ENCODE results near the gene AARS2. TPM values are rescaled to one million over a fixed set of nuclear protein-coding genes. Genes with fewer than 3 reads are reported as not detected.

Gene AARS2
- total RNA-seq (2013; cell fraction: nucleolus; rRNA removed) = 30.9 and 34.4 TPM in 2 replicates
- total RNA-seq (2014; rRNA removed) = 15.8 and 16.1 TPM in 2 replicates
- total RNA-seq (2014; rRNA removed; fragmentation: Illumina TruSeq; extraction: Trizol) = 9.4 and 11.0 TPM in 2 replicates
- 16.0 and 18.3 TPM in 2 replicates for total RNA-seq (2021)
- polyA plus RNA-seq (2011; ENCODE audit: low read depth) = 3.4 TPM
- 5.4 and 8.1 TPM in 2 replicates for polyA plus RNA-seq (2011; rRNA removed)
- polyA plus RNA-seq (2011; cell fraction: cytosol; rRNA removed) = 8.0 and 11.6 TPM in 2 replicates
- 39.2 and 40.7 TPM in 2 replicates for polyA plus RNA-seq (2011; cell fraction: nucleus; rRNA removed)
- polyA plus RNA-seq (2012) = 7.4 and 8.9 TPM in 2 replicates
- 4.8 and 7.5 TPM in 2 replicates for polyA plus RNA-seq (2014; fragmentation: Illumina TruSeq; extraction: Trizol)
- under 1 TPM; 0.71 to 0.75 TPM for polyA plus RNA-seq (2014; fragmentation: Nextera tagmentation; extraction: Ambion mirVana)
- polyA plus RNA-seq (2014; rRNA removed) = 14.2 and 14.3 TPM in 2 replicates
- polyA plus RNA-seq (2016; fragmentation: Nextera tagmentation; extraction: Ambion mirVana) = 10 to 100 TPM; 16.7 to 17.9 TPM
- 12.9 and 22.9 TPM in 2 replicates for polyA minus RNA-seq (2011; rRNA and poly(A)+ RNA removed)
- 5.5 and 5.7 TPM in 2 replicates for polyA minus RNA-seq (2011; cell fraction: cytosol; rRNA and poly(A)+ RNA removed)
- polyA minus RNA-seq (2011; cell fraction: nucleus; rRNA and poly(A)+ RNA removed) = 22.1 and 30.2 TPM in 2 replicates
- Bru-seq, nascent RNA = percentile 78 among the genes with signal in this experiment
- BruChase-seq, experiment 1, labeled RNA remaining after a 6-hour chase = percentile 67 among the genes with signal in this experiment
- percentile 69 among the genes with signal in this experiment for BruChase-seq, experiment 2, labeled RNA remaining after a 2-hour chase
- long read RNA-seq, experiment 1, transcript AARS2-201 (22 exons, 3,854 nt) = major isoform, 10 of 15 reads
- long read RNA-seq, experiment 1, partial matches to known transcripts = 5 of 15 reads
- long read RNA-seq, experiment 1, other reads (novel, unspliced or antisense) = 0 of 15 reads
- long read RNA-seq, experiment 2, partial matches to known transcripts = 4 of 6 reads
- long read RNA-seq, experiment 2, other reads (novel, unspliced or antisense) = 1 of 6 reads

GRCh38 chr6:44312901-44313788 is at the start of gene AARS2:
TSS of gene AARS2 (minus strand) at chr6:44313347. CDS start at chr6:44313323, 24 bp downstream.
- no peaks in the 10 kb centered on the region for H4K20me1 ChIP-seq (ENCODE audit: control insufficient read depth, insufficient read depth)
- in situ Hi-C loops (cut with MboI) = no loop called here
- no peaks in the 10 kb centered on the region; a peak in 1 of 4 replicates for H3K27me3 ChIP-seq (replicated peaks in 1 of 2; ENCODE audit: control insufficient read depth in 2 of 2, insufficient read depth in 2 of 2, low read length in 1 of 2)
- H3K4me1 ChIP-seq (ENCODE audit: control insufficient read depth, insufficient read depth, low read length) = peaks cover 5% of the 10 kb centered on the region
- H3K9ac ChIP-seq (ENCODE audit: control insufficient read depth, insufficient read depth, low read length) = peak within 1 kb of the TSS; percentile 80
- H3K36me3 ChIP-seq (ENCODE audit: control insufficient read depth in 2 of 2, insufficient read depth in 2 of 2, low read length in 1 of 2) = peaks cover 4 to 14% of the 10 kb centered on the region in 2 experiments
- 3% methylated on average over 52 of the region's 52 CpGs for WGBS (ENCODE audit: insufficient coverage, insufficient replicate concordance, low lambda C conversion rate, missing lambda C conversion rate)
- POLR2A ChIA-PET = no interaction called here
- peak; percentile 96 for ATAC-seq
- intact Hi-C loops (cut with micrococcal nuclease; ENCODE audit: unreplicated experiment) = loop anchor here (2.0 kb wide), 1 partner anchor 48 kb away; the partner anchor contains the start of gene NFKBIE
- FAIRE-seq = peak; percentile 87
- no peaks in the 10 kb centered on the region for H3K9me3 ChIP-seq (replicated peaks; ENCODE audit: control insufficient read depth, insufficient read depth, low read length)
- BruUV-seq (replicated peaks) = no TSS peak
- peak within 1 kb of the TSS; percentile 72 for H2AFZ ChIP-seq (ENCODE audit: control insufficient read depth, low read depth, low read length)
- SMC1A ChIA-PET (ENCODE audit: uncharacterized antibody, unreplicated experiment) = interaction anchor here (0.5 to 2.7 kb wide), 2 partner anchors 45 to 121 kb away, joined by 3 to 11 read pairs; no protein-coding TSS in a partner anchor
- H3K4me2 ChIP-seq (ENCODE audit: control insufficient read depth, insufficient read depth) = peak within 1 kb of the TSS; percentile 81
- DNase-seq (ENCODE audit: low read depth, low spot score) = peak; percentile 49
- CTCF ChIA-PET = interaction anchor here (0.5 to 2.8 kb wide), 25 partner anchors 9 to 704 kb away, joined by 3 to 34 read pairs (median 5); partner anchors contain the start of genes CDC5L and HSP90AB1
- peaks cover 11% of the 10 kb centered on the region for H3K79me2 ChIP-seq (ENCODE audit: control insufficient read depth, insufficient read depth, low read length)
- H3K4me3 ChIP-seq = peak within 1 kb of the TSS; percentile 97
- RAD21 ChIA-PET (ENCODE audit: unreplicated experiment) = interaction anchor here (1.0 kb wide), 1 partner anchor 45 kb away, joined by 3 read pairs; no protein-coding TSS in a partner anchor
- H3K27ac ChIP-seq (ENCODE audit: control insufficient read depth, insufficient read depth) = peak within 1 kb of the TSS; percentile 67
- no peak for TF ChIP-seq RAD21 (IDR thresholded peaks at IDR 0.05; ENCODE audit: insufficient read depth, low read depth, low read length)
- TF ChIP-seq SMAD5 (IDR thresholded peaks at IDR 0.05; ENCODE audit: low read depth) = peak; percentile 68; the same call in 1 of the 2 replicates
- TF ChIP-seq POLR2A (IDR thresholded peaks at IDR 0.05; ENCODE audit: low read depth, low read length) = peak; percentile 99
- peak; percentile 57; the same call in 1 of the 2 replicates for TF ChIP-seq CHD2 (IDR thresholded peaks at IDR 0.05; ENCODE audit: borderline replicate concordance, low read depth, low read length)
- no peak for TF ChIP-seq ATF2 (IDR thresholded peaks at IDR 0.05; ENCODE audit: low read length)
- TF ChIP-seq NR2C1 (IDR thresholded peaks at IDR 0.05) = peak; percentile 63
- peak; percentile 81; the same call in 1 of the 2 replicates for TF ChIP-seq HSF1 (IDR thresholded peaks at IDR 0.05; ENCODE audit: low read depth, low read length)
- TF ChIP-seq IKZF2 (IDR thresholded peaks at IDR 0.05) = no peak
- peak; percentile 42; the same call in 1 of the 2 replicates for TF ChIP-seq IRF3 (IDR thresholded peaks at IDR 0.05)
- peak; percentile 68 for TF ChIP-seq RELA (IDR thresholded peaks at IDR 0.05; ENCODE audit: borderline replicate concordance, partially characterized antibody)
